GM12872 (cell line): ENCODE measurements around the gene CAP1.

Source experiments
- CTCF ChIP-seq: IDR thresholded peaks from 3 replicates; pipeline ENCODE4 v1.5.1; 2011; ENCODE audit warnings: low read depth, mild to moderate bottlenecking, low read length, moderate library complexity; ENCODE audit not compliant: insufficient read depth

The CAP1 gene

DNA sequence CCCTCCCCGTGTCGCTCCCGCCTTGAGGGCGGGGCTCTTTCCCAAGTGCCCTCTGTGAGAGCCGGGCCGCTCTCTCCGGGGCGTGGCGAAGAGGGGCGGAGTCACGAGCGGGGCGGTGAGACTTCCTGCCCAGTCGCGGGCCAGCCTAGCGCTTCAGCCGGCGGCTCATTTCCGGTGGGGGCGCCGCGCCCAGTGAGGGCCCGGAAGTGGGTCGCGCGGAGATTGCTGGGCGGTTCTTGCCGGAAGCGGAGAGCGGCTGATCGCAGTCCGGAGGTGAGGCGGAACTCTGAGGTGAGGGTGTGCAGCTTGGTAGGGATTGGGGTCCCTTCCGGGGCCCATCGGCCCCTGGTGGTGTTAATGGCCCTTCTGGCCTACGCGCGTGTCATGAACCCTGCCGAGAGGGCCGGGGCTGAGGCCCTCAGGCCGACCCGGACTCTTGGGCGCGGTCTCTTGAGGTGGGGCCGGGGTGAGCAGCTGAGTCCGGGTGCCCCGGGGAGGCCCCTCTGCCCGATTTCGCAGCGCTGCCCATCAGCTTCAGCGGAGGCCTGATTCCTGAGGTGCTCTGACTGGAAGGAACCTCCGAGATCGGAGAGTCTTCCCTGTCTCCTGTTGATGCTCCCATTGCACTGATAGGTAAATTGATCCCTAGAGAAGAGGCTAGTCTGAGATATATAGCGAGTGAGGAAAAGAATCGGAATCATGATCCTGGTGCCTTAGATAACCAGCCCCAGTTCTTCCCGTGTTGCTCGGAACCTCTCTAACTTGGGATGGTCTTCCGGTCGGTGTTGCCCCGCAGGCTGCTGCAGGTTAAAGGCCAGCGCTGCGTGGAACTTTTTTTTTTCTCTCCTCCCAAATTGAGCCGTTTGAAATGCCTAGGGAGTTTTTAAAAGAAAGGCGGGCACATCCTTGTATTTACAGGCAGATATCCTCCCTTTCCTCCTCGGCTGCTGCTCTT, at the start of gene CAP1:
Gene CAP1, plus strand, starts transcription at position 219 of the 955 bp plus-strand sequence. CDS start 18,618 bp downstream, outside the sequence.
- no peak for TF ChIP-seq CTCF

DNA sequence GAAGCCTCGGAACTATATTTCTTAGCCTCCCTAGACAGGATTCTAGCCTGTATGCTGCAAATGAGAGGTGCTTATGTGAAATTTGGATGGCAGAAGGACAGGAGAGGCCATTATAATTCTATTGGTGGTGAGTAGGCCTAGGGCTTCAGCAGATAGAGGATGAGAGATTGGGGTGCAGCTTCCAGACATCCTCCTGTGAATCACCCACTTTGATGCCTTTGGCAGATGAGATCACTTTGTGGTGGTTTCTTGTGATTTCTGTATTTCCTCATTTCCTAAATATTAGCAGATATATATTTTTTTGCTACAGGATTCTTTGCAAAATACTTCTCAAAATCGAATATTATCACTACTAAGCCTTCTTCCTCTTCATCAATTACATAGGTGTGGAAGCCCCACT, 48.3 kb upstream of the CAP1 start:
- TF ChIP-seq CTCF = no peak

- TF ChIP-seq CTCF = no peak
Observed at GRCh38 chr1:39992888-39993287, 47.6 kb upstream of the CAP1 start.

DNA sequence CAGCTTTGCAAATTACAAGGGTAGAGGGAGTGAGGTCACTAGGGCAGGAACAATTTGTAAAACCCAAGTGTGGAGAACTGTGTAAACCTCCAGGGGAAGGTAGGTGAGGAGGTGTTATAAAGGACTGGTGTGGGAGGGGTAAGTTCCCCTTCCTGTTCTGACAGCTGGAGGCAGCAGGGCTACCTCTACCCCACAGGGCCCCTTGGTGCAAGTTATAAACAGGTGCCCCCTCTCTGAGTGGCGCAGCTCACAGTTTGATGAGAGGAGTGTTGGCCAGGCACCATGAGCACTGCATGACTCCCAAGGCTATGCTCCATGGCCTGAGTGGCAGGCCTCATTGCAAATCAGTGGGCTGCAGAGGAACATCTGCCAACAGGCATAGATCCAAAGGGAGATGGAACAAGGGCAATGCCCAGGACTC, 44.5 kb upstream of the CAP1 start:
- TF ChIP-seq CTCF = no peak

DNA sequence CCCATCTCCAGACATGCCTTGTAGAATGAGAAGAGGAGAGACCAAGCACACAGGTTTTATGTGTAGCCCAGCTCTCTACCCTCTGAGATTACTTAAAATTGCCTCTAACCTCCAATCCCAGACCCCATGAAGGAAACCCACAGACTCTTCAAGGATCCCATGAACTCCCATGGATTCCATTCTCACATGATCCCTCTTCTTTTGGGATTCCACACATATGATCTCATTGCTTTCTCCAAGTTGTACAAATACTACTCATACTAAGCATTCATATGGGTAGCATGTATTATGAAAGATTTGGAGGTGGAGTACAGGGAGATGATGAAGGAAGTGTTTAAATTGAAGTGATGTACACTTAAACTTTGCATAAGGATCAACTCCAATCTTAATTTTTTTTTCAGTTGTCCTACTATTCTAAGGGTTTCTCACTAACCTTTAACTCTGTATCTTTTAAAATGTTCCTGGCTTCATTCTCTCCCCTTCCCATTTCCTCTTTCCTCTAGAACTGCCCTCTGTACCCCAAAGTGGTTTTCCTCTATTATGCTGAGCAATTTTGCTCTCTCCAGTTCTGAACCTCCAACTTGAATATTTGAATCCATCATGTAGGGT, 44.0 kb upstream of the CAP1 start:
- no peak for TF ChIP-seq CTCF

GRCh38 chr1:40001456-40001855, 39.1 kb upstream of the CAP1 start:
- no peak for TF ChIP-seq CTCF
